ENCODE results near the gene CLEC18A. TPM values are rescaled to one million over a fixed set of nuclear protein-coding genes. Genes with fewer than 3 reads are reported as not detected.

CLEC18A gene
- total RNA-seq, 2 donors from 2014 or later = 0.33 to 2.1 TPM

GRCh38 chr16:69935740-69936139 lies 15.4 kb upstream of the CLEC18A start:
- H3K36me3 ChIP-seq (replicated peaks in 1 of 2; ENCODE audit: insufficient read depth in 1 of 2, low read depth in 2 of 2) = peaks cover 30 to 68% of the 10 kb centered on the region in 2 donors
- intact Hi-C loops (cut with DNase I) = no loop called here
- H3K27me3 ChIP-seq = no peaks in the 10 kb centered on the region
- no peak overlapping the region for H3K27ac ChIP-seq
- 96% methylated on average over 4 to 10 of the region's 10 CpGs for WGBS, 2 donors
- TF ChIP-seq CTCF (IDR thresholded peaks at IDR 0.05) (no peak), POLR2A (IDR thresholded peaks at IDR 0.05) (no peak)
- ATAC-seq (no peak), DNase-seq (no peak)
- no peak overlapping the region for H3K4me3 ChIP-seq
- H3K4me1 ChIP-seq = no peaks in the 10 kb centered on the region
- no peaks in the 10 kb centered on the region for H3K9me3 ChIP-seq

GRCh38 chr16:69936252-69936651 lies 14.9 kb upstream of the CLEC18A start:
- Histone ChIP-seq H3K4me1 (no peaks in the 10 kb centered on the region), H3K27ac (no peak overlapping the region), H3K36me3 (replicated peaks in 1 of 2; ENCODE audit: insufficient read depth in 1 of 2, low read depth in 2 of 2) (peaks cover 30 to 64% of the 10 kb centered on the region in 2 donors), H3K27me3 (no peaks in the 10 kb centered on the region), H3K4me3 (no peak overlapping the region), H3K9me3 (no peaks in the 10 kb centered on the region)
- DNase-seq = no peak
- no peak for ATAC-seq
- 94 to 95% methylated on average over 16 of the region's 16 CpGs for WGBS, 2 donors
- intact Hi-C loops (cut with DNase I) = no loop called here
- no peak for TF ChIP-seq POLR2A (IDR thresholded peaks at IDR 0.05)
- no peak for TF ChIP-seq CTCF (IDR thresholded peaks at IDR 0.05)

GRCh38 chr16:69936751-69937211 lies 14.4 kb upstream of the CLEC18A start:
- no peaks in the 10 kb centered on the region for H3K27me3 ChIP-seq
- no peak overlapping the region for H3K4me3 ChIP-seq
- whole genome bisulfite sequencing, 2 donors = 93 to 94% methylated on average over 12 to 21 of the region's 21 CpGs
- no peak for ATAC-seq
- intact Hi-C loops (cut with DNase I) = no loop called here
- no peaks in the 10 kb centered on the region for H3K9me3 ChIP-seq
- no peak for DNase-seq
- no peaks in the 10 kb centered on the region for H3K4me1 ChIP-seq
- TF ChIP-seq POLR2A (IDR thresholded peaks at IDR 0.05) = no peak
- TF ChIP-seq CTCF (IDR thresholded peaks at IDR 0.05) = no peak
- no peak overlapping the region for H3K27ac ChIP-seq
- H3K36me3 ChIP-seq (replicated peaks in 1 of 2; ENCODE audit: insufficient read depth in 1 of 2, low read depth in 2 of 2) = peaks cover 30 to 60% of the 10 kb centered on the region in 2 donors

- H3K36me3 ChIP-seq (replicated peaks in 1 of 2; ENCODE audit: insufficient read depth in 1 of 2, low read depth in 2 of 2) = peaks cover 30 to 55% of the 10 kb centered on the region in 2 donors
- DNase-seq (no peak), ATAC-seq (no peak)
- intact Hi-C loops (cut with DNase I) = no loop called here
- no peaks in the 10 kb centered on the region for H3K27me3 ChIP-seq
- TF ChIP-seq CTCF (IDR thresholded peaks at IDR 0.05) (no peak), POLR2A (IDR thresholded peaks at IDR 0.05) (no peak)
- H3K4me3 ChIP-seq = no peak overlapping the region
- H3K9me3 ChIP-seq = no peaks in the 10 kb centered on the region
- 93 to 96% methylated on average over 8 to 16 of the region's 16 CpGs for whole genome bisulfite sequencing, 2 donors
- H3K27ac ChIP-seq = no peak overlapping the region
- no peaks in the 10 kb centered on the region for H3K4me1 ChIP-seq
Measured at GRCh38 chr16:69937465-69937951, 13.6 kb upstream of the CLEC18A start.
